Loucy (cell line): ENCODE results near the gene NHEJ1.

Experiments used
- H2AFZ ChIP-seq: fragments of 200-600 bp; sonication (generic); 2 replicates; pipeline ENCODE4 v1.6.0; 2016; ENCODE audit warnings: antibody characterized with exemption, mild to moderate bottlenecking, low read length, moderate library complexity
- H3F3A ChIP-seq: fragments of 200-600 bp; 2 replicates; pipeline ENCODE4 v1.6.0; 2016; ENCODE audit warnings: antibody characterized with exemption, low read depth, mild to moderate bottlenecking
- H3K27me3 ChIP-seq: fragments of 200-600 bp; sonication (generic); 2 replicates; pipeline ENCODE4 v1.6.1; 2014; ENCODE audit warnings: low read length, mild to moderate bottlenecking; ENCODE audit not compliant: insufficient read depth, poor library complexity, severe bottlenecking
- H3K36me3 ChIP-seq: fragments of 200-600 bp; sonication (generic); 2 replicates; pipeline ENCODE4 v1.6.1; 2016; ENCODE audit warnings: low read length; ENCODE audit not compliant: insufficient read depth
- H3K4me1 ChIP-seq: fragments of 200-600 bp; sonication (generic); 2 replicates; pipeline ENCODE4 v1.5.1; 2014; ENCODE audit warnings: low read length, mild to moderate bottlenecking; ENCODE audit not compliant: insufficient read depth, poor library complexity, severe bottlenecking
- H3K4me2 ChIP-seq: fragments of 200-600 bp; sonication (generic); 2 replicates; pipeline ENCODE4 v1.6.0; 2014; ENCODE audit warnings: antibody characterized with exemption, low read length, low read depth, mild to moderate bottlenecking; ENCODE audit not compliant: poor library complexity, severe bottlenecking
- H3K4me3 ChIP-seq: fragments of 200-600 bp; sonication (generic); 2 replicates; pipeline ENCODE4 v1.5.1; 2014; ENCODE audit warnings: low read length, mild to moderate bottlenecking, mixed read lengths; ENCODE audit not compliant: poor library complexity, severe bottlenecking
- H3K79me2 ChIP-seq: fragments of 200-600 bp; sonication (generic); 2 replicates; pipeline ENCODE4 v1.6.1; 2014; ENCODE audit warnings: low read length; ENCODE audit not compliant: insufficient read depth
- H3K9ac ChIP-seq: fragments of 200-600 bp; sonication (generic); 2 replicates; pipeline ENCODE4 v1.6.0; 2014; ENCODE audit warnings: mild to moderate bottlenecking, low read depth, low read length, moderate library complexity; ENCODE audit not compliant: poor library complexity, severe bottlenecking
- H3K9me2 ChIP-seq: fragments of 200-600 bp; sonication (generic); replicated peaks from 2 replicates; pipeline ENCODE4 v1.6.1; 2016; ENCODE audit warnings: low read depth, low read length, mixed read lengths
- H3K9me3 ChIP-seq: fragments of 200-600 bp; sonication (generic); 2 replicates; pipeline ENCODE4 v1.6.1; 2014; ENCODE audit warnings: mild to moderate bottlenecking, antibody characterized with exemption, low read length, low read depth; ENCODE audit not compliant: insufficient read depth
- H4K20me1 ChIP-seq: fragments of 200-600 bp; sonication (generic); 2 replicates; pipeline ENCODE4 v1.6.0; 2014; ENCODE audit warnings: antibody characterized with exemption, low read length, mild to moderate bottlenecking; ENCODE audit not compliant: insufficient read depth, poor library complexity, severe bottlenecking
- EZH2phosphoT487 ChIP-seq: fragments of 200-600 bp; IDR thresholded peaks from 2 replicates; pipeline ENCODE4 v1.6.1; 2018; ENCODE audit warnings: antibody characterized with exemption, mild to moderate bottlenecking, moderate library complexity, borderline replicate concordance
- TF ChIP-seq, protein P1 (sequence below): fragments of 200-600 bp; sonication (generic); conservative IDR thresholded peaks from 2 replicates; pipeline ENCODE4 v1.5.1; 2014; ENCODE audit warnings: mild to moderate bottlenecking, antibody characterized with exemption, low read length

The NHEJ1 gene

DNA sequence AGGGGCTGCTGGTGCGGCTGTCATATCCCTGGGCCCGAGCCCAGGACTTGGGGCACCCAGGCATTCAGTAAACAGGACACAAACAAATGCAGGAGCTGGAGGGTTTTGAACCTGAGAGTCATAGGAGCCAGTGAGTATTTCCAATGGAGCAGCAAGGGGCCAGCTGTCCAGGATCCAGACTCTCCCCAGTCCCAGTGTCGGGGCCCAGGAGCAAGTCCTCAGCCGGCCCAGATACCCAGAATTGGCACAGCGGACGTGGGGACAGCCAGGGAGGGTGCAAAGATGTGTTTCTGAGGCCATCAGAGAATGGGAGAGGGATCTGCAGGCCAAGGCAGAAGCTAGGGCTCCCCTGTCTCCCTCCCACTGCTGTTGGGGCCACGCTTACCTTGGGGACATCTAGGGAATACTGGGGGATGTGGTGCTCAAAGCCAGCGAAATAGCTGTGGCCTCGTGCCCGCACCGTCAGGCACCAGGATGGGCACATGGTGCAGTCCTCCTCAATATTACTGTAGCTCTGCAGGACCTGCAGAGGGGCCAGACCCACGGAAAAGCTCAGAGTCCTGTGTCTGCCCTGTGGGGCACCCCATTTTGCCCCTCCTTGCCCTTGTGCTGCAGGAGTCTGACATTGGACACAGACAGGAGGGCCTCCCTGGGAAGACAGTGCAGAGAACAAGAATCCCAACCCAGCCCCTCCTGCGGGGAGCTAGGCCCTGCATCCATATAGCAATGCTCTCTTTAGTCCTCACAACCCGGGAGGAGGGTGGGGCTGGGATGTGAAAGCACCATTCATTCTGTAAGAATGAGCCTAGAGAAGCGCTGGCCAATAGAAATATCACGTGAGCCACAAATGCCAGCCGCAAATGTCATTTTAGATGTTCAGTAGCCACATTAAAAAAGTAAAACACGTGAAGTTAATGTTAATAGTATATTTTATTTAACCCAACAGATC lies 134.7 kb downstream of the NHEJ1 start:
- Histone ChIP-seq H3K4me3 (no peak overlapping the region), H3K9me3 (no peaks in the 10 kb centered on the region), H3K27me3 (no peaks in the 10 kb centered on the region), H3F3A (no peaks in the 10 kb centered on the region), H3K9me2 (no peaks in the 10 kb centered on the region), H3K36me3 (no peaks in the 10 kb centered on the region), H3K9ac (no peak overlapping the region), H4K20me1 (no peaks in the 10 kb centered on the region), H2AFZ (no peak overlapping the region), H3K4me2 (no peak overlapping the region), H3K79me2 (no peaks in the 10 kb centered on the region), H3K4me1 (no peaks in the 10 kb centered on the region)
- TF ChIP-seq, protein P1, sequence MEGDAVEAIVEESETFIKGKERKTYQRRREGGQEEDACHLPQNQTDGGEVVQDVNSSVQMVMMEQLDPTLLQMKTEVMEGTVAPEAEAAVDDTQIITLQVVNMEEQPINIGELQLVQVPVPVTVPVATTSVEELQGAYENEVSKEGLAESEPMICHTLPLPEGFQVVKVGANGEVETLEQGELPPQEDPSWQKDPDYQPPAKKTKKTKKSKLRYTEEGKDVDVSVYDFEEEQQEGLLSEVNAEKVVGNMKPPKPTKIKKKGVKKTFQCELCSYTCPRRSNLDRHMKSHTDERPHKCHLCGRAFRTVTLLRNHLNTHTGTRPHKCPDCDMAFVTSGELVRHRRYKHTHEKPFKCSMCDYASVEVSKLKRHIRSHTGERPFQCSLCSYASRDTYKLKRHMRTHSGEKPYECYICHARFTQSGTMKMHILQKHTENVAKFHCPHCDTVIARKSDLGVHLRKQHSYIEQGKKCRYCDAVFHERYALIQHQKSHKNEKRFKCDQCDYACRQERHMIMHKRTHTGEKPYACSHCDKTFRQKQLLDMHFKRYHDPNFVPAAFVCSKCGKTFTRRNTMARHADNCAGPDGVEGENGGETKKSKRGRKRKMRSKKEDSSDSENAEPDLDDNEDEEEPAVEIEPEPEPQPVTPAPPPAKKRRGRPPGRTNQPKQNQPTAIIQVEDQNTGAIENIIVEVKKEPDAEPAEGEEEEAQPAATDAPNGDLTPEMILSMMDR, result no peak
- no peak for TF ChIP-seq EZH2phosphoT487
